GM19240 (cell line): Measurements from ENCODE around the gene LRRC10B.

Experiments
- DNase-seq: peaks from one replicate; pipeline ENCODE4 v3.0.0; 2011; ENCODE audit warnings: low spot score; ENCODE audit not compliant: insufficient read length

The LRRC10B gene

GRCh38 chr11:61507012-61507768 lies 1.4 kb upstream of the LRRC10B start:
- DNase-seq = no peak

- peak; percentile 79 for DNase-seq
These were observed 787 bp downstream of the LRRC10B start for GRCh38 chr11:61509043-61510029.

GRCh38 chr11:61510166-61510919 lies 1.8 kb downstream of the LRRC10B start:
- DNase-seq = no peak

GRCh38 chr11:61510974-61511373 lies 2.4 kb downstream of the LRRC10B start:
- DNase-seq = no peak

GRCh38 chr11:61511383-61511782 lies 2.8 kb downstream of the LRRC10B start:
- DNase-seq = no peak

GRCh38 chr11:61512435-61512834 lies 3.9 kb downstream of the LRRC10B start:
- no peak for DNase-seq

- DNase-seq = no peak
These were observed 4.7 kb downstream of the LRRC10B start for GRCh38 chr11:61513143-61513765.

- no peak for DNase-seq
These were observed 5.7 kb downstream of the LRRC10B start for GRCh38 chr11:61514050-61514917.

GRCh38 chr11:61515686-61516085 lies 7.1 kb downstream of the LRRC10B start:
- no peak for DNase-seq

GRCh38 chr11:61516191-61516590 lies 7.6 kb downstream of the LRRC10B start:
- DNase-seq = no peak

- peak; percentile 85 for DNase-seq
These were observed 8.4 kb downstream of the LRRC10B start for GRCh38 chr11:61516675-61517572.

- no peak for DNase-seq
These were observed 9.7 kb downstream of the LRRC10B start for GRCh38 chr11:61518032-61518795.

GRCh38 chr11:61522881-61523280 lies 14.3 kb downstream of the LRRC10B start:
- no peak for DNase-seq

- DNase-seq = no peak
These were observed 15.9 kb downstream of the LRRC10B start for GRCh38 chr11:61524446-61524845.

- no peak for DNase-seq
These were observed 16.5 kb downstream of the LRRC10B start for GRCh38 chr11:61524963-61525587.

GRCh38 chr11:61526229-61526628 lies 17.7 kb downstream of the LRRC10B start:
- DNase-seq = no peak

- DNase-seq = no peak
These were observed 18.6 kb downstream of the LRRC10B start for GRCh38 chr11:61526956-61527731.
